ENCODE results near the gene EMB.
"Not testable (repeated sequence)": the region's sequence is repeated elsewhere in the genome, so short reads cannot be mapped to it uniquely, and the experiment has no call there.

Gene EMB

DNA sequence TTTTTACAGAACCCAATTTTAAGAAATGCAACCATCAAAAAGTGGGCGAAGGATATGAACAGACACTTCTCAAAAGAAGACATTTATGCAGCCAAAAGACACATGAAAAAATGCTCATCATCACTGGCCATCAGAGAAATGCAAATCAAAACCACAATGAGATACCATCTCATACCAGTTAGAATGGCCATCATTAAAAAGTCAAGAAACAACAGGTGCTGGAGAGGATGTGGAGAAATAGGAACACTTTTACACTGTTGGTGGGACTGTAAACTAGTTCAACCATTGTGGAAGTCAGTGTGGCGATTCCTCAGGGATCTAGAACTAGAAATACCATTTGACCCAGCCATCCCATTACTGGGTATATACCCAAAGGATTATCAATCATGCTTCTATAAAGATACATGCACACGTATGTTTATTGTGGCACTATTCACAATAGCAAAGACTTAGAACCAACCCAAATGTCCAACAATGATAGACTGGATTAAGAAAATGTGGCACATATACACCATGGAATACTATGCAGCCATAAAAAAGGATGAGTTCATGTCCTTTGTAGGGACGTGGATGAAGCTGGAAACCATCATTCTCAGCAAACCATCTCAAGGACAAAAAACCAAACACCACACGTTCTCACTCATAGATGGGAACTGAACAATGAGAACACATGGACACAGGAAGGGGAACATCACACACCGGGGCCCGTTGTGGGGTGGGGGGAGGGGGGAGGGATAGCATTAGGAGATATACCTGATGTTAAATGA lies 19.7 kb downstream of the EMB start:
- not testable (repeated sequence) for H2AFZ ChIP-seq (ENCODE audit: insufficient read depth, low read length, poor library complexity); H3K9ac ChIP-seq (ENCODE audit: low read length); H3K23ac ChIP-seq (ENCODE audit: low read length); H3K27ac ChIP-seq (ENCODE audit: low read depth, low read length); H2AK5ac ChIP-seq (ENCODE audit: low read length); H2BK5ac ChIP-seq (ENCODE audit: low read depth, low read length, poor library complexity); H3K14ac ChIP-seq (ENCODE audit: low read length); H3K9me3 ChIP-seq (ENCODE audit: insufficient read depth, low read depth, low read length); H4K91ac ChIP-seq (ENCODE audit: low read depth, low read length); H3K4me2 ChIP-seq (ENCODE audit: low read length); H3K4me1 ChIP-seq (ENCODE audit: control insufficient read depth in 1 of 2, insufficient read depth in 2 of 2, low read length in 2 of 2); H3K36me3 ChIP-seq (ENCODE audit: control insufficient read depth in 1 of 2, insufficient read depth in 2 of 2, low read length in 2 of 2); H3K4me3 ChIP-seq (ENCODE audit: low read depth, low read length); DNase-seq; H4K12ac ChIP-seq (ENCODE audit: low read depth, low read length); H2BK120ac ChIP-seq (ENCODE audit: insufficient read depth, low read length, poor library complexity); H3K18ac ChIP-seq (ENCODE audit: low read length); H3K79me1 ChIP-seq (ENCODE audit: low read length); H2BK12ac ChIP-seq (ENCODE audit: low read length); H3K4ac ChIP-seq (ENCODE audit: low read depth, low read length); H4K8ac ChIP-seq (ENCODE audit: low read depth, low read length); H3K79me2 ChIP-seq (ENCODE audit: control insufficient read depth, insufficient read depth, low read length, poor library complexity); H3K27me3 ChIP-seq (ENCODE audit: insufficient read depth, low read length)
- no CpG with 5 or more reads among the region's 7 CpGs for WGBS (ENCODE audit: extremely low coverage, insufficient coverage, insufficient read length)

DNA sequence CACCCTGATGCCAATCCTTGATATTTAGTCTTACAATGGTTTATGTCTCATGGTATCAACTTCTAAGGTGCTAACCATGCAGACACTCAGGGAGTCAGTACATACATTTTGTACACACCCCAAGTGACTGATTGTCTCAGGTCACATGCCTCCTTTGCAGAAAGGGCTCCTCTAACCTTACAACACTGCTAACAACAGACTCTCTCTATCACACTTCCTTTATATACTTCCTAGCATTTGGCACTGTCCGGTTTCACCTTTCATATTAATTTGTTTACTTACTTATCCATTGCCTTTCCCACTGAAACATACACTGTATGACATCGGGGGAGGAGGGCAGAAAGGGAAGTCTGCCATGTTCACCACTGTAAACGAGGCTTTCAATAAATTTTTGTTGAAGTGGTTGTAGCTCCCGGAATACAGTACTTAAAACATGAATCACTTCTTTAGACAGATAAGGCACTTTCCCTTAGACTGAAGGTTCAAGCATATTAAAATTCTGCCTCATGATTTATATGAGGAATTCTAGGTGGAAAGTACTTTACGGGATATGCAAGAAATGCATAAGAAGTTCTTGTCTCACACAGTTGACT lies 20.6 kb downstream of the EMB start:
- Histone ChIP-seq H3K9ac (ENCODE audit: low read length) (no peak overlapping the region), H3K27me3 (ENCODE audit: insufficient read depth, low read length) (no peaks in the 10 kb centered on the region), H2BK120ac (ENCODE audit: insufficient read depth, low read length, poor library complexity) (no peak overlapping the region), H3K27ac (ENCODE audit: low read depth, low read length) (no peak overlapping the region), H3K4me3 (ENCODE audit: low read depth, low read length) (no peak overlapping the region), H3K4ac (ENCODE audit: low read depth, low read length) (no peak overlapping the region), H3K4me2 (ENCODE audit: low read length) (no peak overlapping the region), H3K4me1 (ENCODE audit: control insufficient read depth in 1 of 2, insufficient read depth in 2 of 2, low read length in 2 of 2) (no peaks in the 10 kb centered on the region), H3K18ac (ENCODE audit: low read length) (no peak overlapping the region), H3K23ac (ENCODE audit: low read length) (no peak overlapping the region), H2AK5ac (ENCODE audit: low read length) (no peak overlapping the region), H2BK5ac (ENCODE audit: low read depth, low read length, poor library complexity) (no peak overlapping the region), H3K79me2 (ENCODE audit: control insufficient read depth, insufficient read depth, low read length, poor library complexity) (no peaks in the 10 kb centered on the region), H2AFZ (ENCODE audit: insufficient read depth, low read length, poor library complexity) (no peak overlapping the region), H2BK12ac (ENCODE audit: low read length) (no peak overlapping the region), H3K79me1 (ENCODE audit: low read length) (no peaks in the 10 kb centered on the region), H4K91ac (ENCODE audit: low read depth, low read length) (no peak overlapping the region), H4K12ac (ENCODE audit: low read depth, low read length) (no peak overlapping the region), H4K8ac (ENCODE audit: low read depth, low read length) (no peak overlapping the region), H3K14ac (ENCODE audit: low read length) (no peak overlapping the region), H3K36me3 (ENCODE audit: control insufficient read depth in 1 of 2, insufficient read depth in 2 of 2, low read length in 2 of 2) (no peaks in the 10 kb centered on the region), H3K9me3 (ENCODE audit: insufficient read depth, low read depth, low read length) (no peaks in the 10 kb centered on the region)
- no peak for DNase-seq
- WGBS (ENCODE audit: extremely low coverage, insufficient coverage, insufficient read length) = no CpG with 5 or more reads among the region's 5 CpGs

DNA sequence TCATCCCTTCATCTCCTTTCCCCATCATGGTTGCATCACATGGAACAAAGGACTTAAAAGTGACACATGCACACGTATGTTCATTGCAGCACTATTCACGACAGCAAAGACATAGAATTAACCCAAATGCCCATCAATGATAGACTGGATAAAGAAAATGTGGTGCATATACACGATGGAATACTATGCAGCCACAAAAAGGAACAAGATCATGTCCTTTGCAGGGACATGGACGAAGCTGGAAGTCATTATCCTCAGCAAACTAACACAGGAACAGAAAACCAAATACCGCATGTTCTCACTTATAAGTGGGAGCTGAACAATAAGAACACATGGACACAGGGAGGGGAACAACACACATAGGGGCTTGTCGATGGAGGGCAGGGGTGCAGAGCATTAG lies 21.4 kb downstream of the EMB start:
- H4K8ac ChIP-seq (ENCODE audit: low read depth, low read length); H2BK12ac ChIP-seq (ENCODE audit: low read length); H3K4me3 ChIP-seq (ENCODE audit: low read depth, low read length); H3K23ac ChIP-seq (ENCODE audit: low read length); H3K79me2 ChIP-seq (ENCODE audit: control insufficient read depth, insufficient read depth, low read length, poor library complexity); H3K14ac ChIP-seq (ENCODE audit: low read length); H3K36me3 ChIP-seq (ENCODE audit: control insufficient read depth in 1 of 2, insufficient read depth in 2 of 2, low read length in 2 of 2); H2BK120ac ChIP-seq (ENCODE audit: insufficient read depth, low read length, poor library complexity); H3K79me1 ChIP-seq (ENCODE audit: low read length); DNase-seq; H4K12ac ChIP-seq (ENCODE audit: low read depth, low read length); H3K9me3 ChIP-seq (ENCODE audit: insufficient read depth, low read depth, low read length); H3K4me1 ChIP-seq (ENCODE audit: control insufficient read depth in 1 of 2, insufficient read depth in 2 of 2, low read length in 2 of 2); H3K9ac ChIP-seq (ENCODE audit: low read length); H2BK5ac ChIP-seq (ENCODE audit: low read depth, low read length, poor library complexity); H2AFZ ChIP-seq (ENCODE audit: insufficient read depth, low read length, poor library complexity); H3K27ac ChIP-seq (ENCODE audit: low read depth, low read length); H3K27me3 ChIP-seq (ENCODE audit: insufficient read depth, low read length); H2AK5ac ChIP-seq (ENCODE audit: low read length); H3K4me2 ChIP-seq (ENCODE audit: low read length); H4K91ac ChIP-seq (ENCODE audit: low read depth, low read length); H3K4ac ChIP-seq (ENCODE audit: low read depth, low read length); H3K18ac ChIP-seq (ENCODE audit: low read length): not testable (repeated sequence)
- WGBS (ENCODE audit: extremely low coverage, insufficient coverage, insufficient read length) = no CpG with 5 or more reads among the region's 6 CpGs

GRCh38 chr5:50416637-50417036 lies 24.5 kb downstream of the EMB start:
- H3K79me1 ChIP-seq (ENCODE audit: low read length); H3K4me1 ChIP-seq (ENCODE audit: control insufficient read depth in 1 of 2, insufficient read depth in 2 of 2, low read length in 2 of 2); H2AFZ ChIP-seq (ENCODE audit: insufficient read depth, low read length, poor library complexity); H3K4ac ChIP-seq (ENCODE audit: low read depth, low read length); H3K14ac ChIP-seq (ENCODE audit: low read length); DNase-seq; H3K4me3 ChIP-seq (ENCODE audit: low read depth, low read length); H3K27me3 ChIP-seq (ENCODE audit: insufficient read depth, low read length); H2BK12ac ChIP-seq (ENCODE audit: low read length); H3K23ac ChIP-seq (ENCODE audit: low read length); H3K27ac ChIP-seq (ENCODE audit: low read depth, low read length); H2BK120ac ChIP-seq (ENCODE audit: insufficient read depth, low read length, poor library complexity); H3K18ac ChIP-seq (ENCODE audit: low read length); H2AK5ac ChIP-seq (ENCODE audit: low read length); H3K4me2 ChIP-seq (ENCODE audit: low read length); H4K91ac ChIP-seq (ENCODE audit: low read depth, low read length); H3K9ac ChIP-seq (ENCODE audit: low read length); H3K79me2 ChIP-seq (ENCODE audit: control insufficient read depth, insufficient read depth, low read length, poor library complexity); H3K36me3 ChIP-seq (ENCODE audit: control insufficient read depth in 1 of 2, insufficient read depth in 2 of 2, low read length in 2 of 2); H4K8ac ChIP-seq (ENCODE audit: low read depth, low read length); H2BK5ac ChIP-seq (ENCODE audit: low read depth, low read length, poor library complexity); H4K12ac ChIP-seq (ENCODE audit: low read depth, low read length); H3K9me3 ChIP-seq (ENCODE audit: insufficient read depth, low read depth, low read length): not testable (repeated sequence)
- no CpG with 5 or more reads among the region's 3 CpGs for WGBS (ENCODE audit: extremely low coverage, insufficient coverage, insufficient read length)

All from trophoblast cell (in vitro differentiated cells and primary cell).